Liver (tissue), 9 donors: ENCODE measurements around the gene INPP4B. TPM values are rescaled to one million over a fixed set of nuclear protein-coding genes. Genes with fewer than 3 reads are reported as not detected.

ENCODE experiments used
- DNase-seq: peaks from one replicate; pipeline ENCODE4 v3.0.0-alpha.2; 2017; ENCODE audit warnings: low spot score
- H3K27ac ChIP-seq, 2 donors: one replicate each; pipeline ENCODE4 v1.7.0; 2013; ENCODE audit warnings: inconsistent platforms in 2 of 2, low read length in 2 of 2, control low read depth in 1 of 2, low read depth in 1 of 2, mild to moderate bottlenecking in 1 of 2
- H3K27me3 ChIP-seq, 4 donors: one replicate each; pipeline versions ENCODE4 v1.6.1 to v1.7.0; 2013; ENCODE audit warnings: low read length in 3 of 4, inconsistent platforms in 1 of 4, mild to moderate bottlenecking in 1 of 4, moderate library complexity in 1 of 4; ENCODE audit not compliant: control insufficient read depth in 4 of 4, insufficient read depth in 4 of 4
- H3K36me3 ChIP-seq, 4 donors: one replicate each; pipeline versions ENCODE4 v1.6.1 to v1.7.0; 2013; ENCODE audit warnings: low read length in 3 of 4, mild to moderate bottlenecking in 3 of 4, low read depth in 1 of 4, moderate library complexity in 1 of 4; ENCODE audit not compliant: control insufficient read depth in 4 of 4, insufficient read depth in 3 of 4
- H3K4me1 ChIP-seq, 4 donors: one replicate each; pipeline versions ENCODE4 v1.6.1 to v1.7.0; 2013; ENCODE audit warnings: low read length in 3 of 4, mild to moderate bottlenecking in 3 of 4, moderate library complexity in 1 of 4; ENCODE audit not compliant: control insufficient read depth in 4 of 4, insufficient read depth in 4 of 4
- H3K4me3 ChIP-seq, 3 donors: one replicate each; pipeline versions ENCODE4 v1.6.1 to v1.7.0; 2013; ENCODE audit warnings: low read length in 3 of 3, control low read depth in 1 of 3, low read depth in 1 of 3, mild to moderate bottlenecking in 1 of 3
- H3K9ac ChIP-seq, 2 donors: one replicate each; pipeline ENCODE4 v1.7.0; 2013; ENCODE audit warnings: low read length in 2 of 2, mild to moderate bottlenecking in 2 of 2, moderate library complexity in 2 of 2, control low read depth in 1 of 2, low read depth in 1 of 2
- H3K9me3 ChIP-seq, 4 donors: one replicate each; pipeline versions ENCODE4 v1.6.1 to v1.7.0; 2013; ENCODE audit warnings: low read length in 3 of 4; ENCODE audit not compliant: control insufficient read depth in 4 of 4
- ATF3 ChIP-seq: IDR thresholded peaks from 2 replicates; pipeline ENCODE4 v1.6.1; 2016; ENCODE audit warnings: antibody characterized with exemption
- EGR1 ChIP-seq, 2 donors: IDR thresholded peaks; 2 replicates each; pipeline ENCODE4 v1.6.1; 2016 to 2018; ENCODE audit warnings: antibody characterized with exemption in 2 of 2, low read depth in 2 of 2
- FOXA1 ChIP-seq: IDR thresholded peaks from 2 replicates; pipeline ENCODE4 v1.6.1; 2016; ENCODE audit warnings: antibody characterized with exemption
- FOXA2 ChIP-seq: IDR thresholded peaks from 2 replicates; pipeline ENCODE4 v1.6.1; 2016; ENCODE audit warnings: antibody characterized with exemption
- GABPA ChIP-seq, 2 donors: IDR thresholded peaks in 1 of 2; conservative IDR thresholded peaks in 1 of 2; 2 replicates each; pipeline ENCODE4 v1.6.1; 2016; ENCODE audit warnings: antibody characterized with exemption in 2 of 2, mild to moderate bottlenecking in 1 of 2, moderate library complexity in 1 of 2
- HNF4A ChIP-seq, 2 donors: conservative IDR thresholded peaks; 2 replicates each; pipeline ENCODE4 v1.6.1; 2016; ENCODE audit warnings: antibody characterized with exemption in 2 of 2, mild to moderate bottlenecking in 2 of 2
- HNF4G ChIP-seq: IDR thresholded peaks from 2 replicates; pipeline ENCODE4 v1.6.1; 2016; ENCODE audit warnings: antibody characterized with exemption
- JUND ChIP-seq, 2 donors: IDR thresholded peaks; 2 replicates each; pipeline ENCODE4 v1.6.1; 2016; ENCODE audit warnings: antibody characterized with exemption in 2 of 2
- NR2F2 ChIP-seq: IDR thresholded peaks from 2 replicates; pipeline ENCODE4 v1.6.1; 2016; ENCODE audit warnings: antibody characterized with exemption
- RAD21 ChIP-seq, 2 donors: IDR thresholded peaks; 2 replicates each; pipeline ENCODE4 v1.6.1; 2016; ENCODE audit warnings: antibody characterized with exemption in 2 of 2, mild to moderate bottlenecking in 2 of 2
- REST ChIP-seq: IDR thresholded peaks from 2 replicates; pipeline ENCODE4 v1.6.1; 2016; ENCODE audit warnings: antibody characterized with exemption, mild to moderate bottlenecking
- RXRA ChIP-seq, 2 donors: IDR thresholded peaks; 2 replicates each; pipeline ENCODE4 v1.6.1; 2017 to 2018; ENCODE audit warnings: antibody characterized with exemption in 2 of 2, mild to moderate bottlenecking in 1 of 2
- SP1 ChIP-seq: IDR thresholded peaks from 2 replicates; pipeline ENCODE4 v1.6.1; 2018; ENCODE audit warnings: antibody characterized with exemption, mild to moderate bottlenecking
- TAF1 ChIP-seq: conservative IDR thresholded peaks from 2 replicates; pipeline ENCODE4 v1.6.1; 2016; ENCODE audit warnings: antibody characterized with exemption, mild to moderate bottlenecking
- YY1 ChIP-seq: IDR thresholded peaks from 2 replicates; pipeline ENCODE4 v1.6.1; 2016; ENCODE audit warnings: antibody characterized with exemption, mild to moderate bottlenecking
- ZBTB33 ChIP-seq: IDR thresholded peaks from 2 replicates; pipeline ENCODE4 v1.6.1; 2016; ENCODE audit warnings: antibody characterized with exemption
- WGBS: extraction: QIAGEN DNeasy Blood & Tissue Kit; methylation state at CpG from one replicate; pipeline ENCODE4 v1.1.7; 2013; 5-methylcytosine and 5-hydroxymethylcytosine counted together
- polyA plus RNA-seq, 2 donors: library from polyadenylated mRNA; stranded (reverse) in 1 of 2; unstranded in 1 of 2; fragments of 200-250 nt in 1 of 2; fragments of >200 nt in 1 of 2; fragmentation: Nextera tagmentation in 1 of 2; extraction: Ambion mirVana in 1 of 2; gene quantifications; one replicate each; pipeline versions ENCODE4 v1.2.1 to v1.2.3, GENCODE V29; 2013 to 2015
- total RNA-seq, 2 donors: library from RNA; depleted of rRNA; stranded (reverse); fragments of >200 nt; gene quantifications; one replicate each; pipeline ENCODE4 v1.2.3, GENCODE V29; 2014
- TF ChIP-seq, protein P1 (sequence below): fragments of 150-350 bp; IDR thresholded peaks from 2 replicates; pipeline ENCODE4 v1.5.1; 2017; ENCODE audit warnings: improper control_type of control experiment, low read depth, low read length; ENCODE audit not compliant: missing input control
- TF ChIP-seq, protein P2 (sequence below): IDR thresholded peaks from 2 replicates; pipeline ENCODE4 v1.6.1; 2016; ENCODE audit warnings: antibody characterized with exemption
- donor health status: healthy.
- donor health status: healthy.
- donor health status: healthy.
- donor health status: healthy.
- donor health status: healthy.

The INPP4B gene
- total and polyA plus RNA-seq, 4 donors = 0.43 to 2.8 (median 1.6) TPM

- H3K36me3 ChIP-seq = no peaks in the 10 kb centered on the region
- DNase-seq = no peak
- H3K4me1 ChIP-seq = no peaks in the 10 kb centered on the region
- no peaks in the 10 kb centered on the region for H3K9me3 ChIP-seq
- TF ChIP-seq HNF4A (conservative IDR thresholded peaks at IDR 0.05) = no peak
- TF ChIP-seq JUND (IDR thresholded peaks at IDR 0.05) = no peak
- no peak for TF ChIP-seq ZBTB33
- no peak for TF ChIP-seq FOXA1
- TF ChIP-seq, protein P1, sequence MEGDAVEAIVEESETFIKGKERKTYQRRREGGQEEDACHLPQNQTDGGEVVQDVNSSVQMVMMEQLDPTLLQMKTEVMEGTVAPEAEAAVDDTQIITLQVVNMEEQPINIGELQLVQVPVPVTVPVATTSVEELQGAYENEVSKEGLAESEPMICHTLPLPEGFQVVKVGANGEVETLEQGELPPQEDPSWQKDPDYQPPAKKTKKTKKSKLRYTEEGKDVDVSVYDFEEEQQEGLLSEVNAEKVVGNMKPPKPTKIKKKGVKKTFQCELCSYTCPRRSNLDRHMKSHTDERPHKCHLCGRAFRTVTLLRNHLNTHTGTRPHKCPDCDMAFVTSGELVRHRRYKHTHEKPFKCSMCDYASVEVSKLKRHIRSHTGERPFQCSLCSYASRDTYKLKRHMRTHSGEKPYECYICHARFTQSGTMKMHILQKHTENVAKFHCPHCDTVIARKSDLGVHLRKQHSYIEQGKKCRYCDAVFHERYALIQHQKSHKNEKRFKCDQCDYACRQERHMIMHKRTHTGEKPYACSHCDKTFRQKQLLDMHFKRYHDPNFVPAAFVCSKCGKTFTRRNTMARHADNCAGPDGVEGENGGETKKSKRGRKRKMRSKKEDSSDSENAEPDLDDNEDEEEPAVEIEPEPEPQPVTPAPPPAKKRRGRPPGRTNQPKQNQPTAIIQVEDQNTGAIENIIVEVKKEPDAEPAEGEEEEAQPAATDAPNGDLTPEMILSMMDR = no peak
- no peak for TF ChIP-seq FOXA2
- TF ChIP-seq YY1 = no peak
- no peak for TF ChIP-seq EGR1 (IDR thresholded peaks at IDR 0.05; ENCODE audit: low read depth in 2 of 2)
- no peak for TF ChIP-seq ATF3
- TF ChIP-seq RXRA (IDR thresholded peaks at IDR 0.05) = no peak
- TF ChIP-seq NR2F2 = no peak
- TF ChIP-seq GABPA (IDR thresholded peaks at IDR 0.05 in 1 of 2, conservative IDR thresholded peaks at IDR 0.05 in 1 of 2) = no peak
- TF ChIP-seq HNF4G = no peak
- no peak for TF ChIP-seq TAF1
- TF ChIP-seq RAD21 (IDR thresholded peaks at IDR 0.05) = no peak
- no peak for TF ChIP-seq SP1
- TF ChIP-seq REST = no peak
- TF ChIP-seq, protein P2, sequence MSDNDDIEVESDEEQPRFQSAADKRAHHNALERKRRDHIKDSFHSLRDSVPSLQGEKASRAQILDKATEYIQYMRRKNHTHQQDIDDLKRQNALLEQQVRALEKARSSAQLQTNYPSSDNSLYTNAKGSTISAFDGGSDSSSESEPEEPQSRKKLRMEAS = no peak
- no peaks in the 10 kb centered on the region for H3K27me3 ChIP-seq
- no peak overlapping the region for H3K27ac ChIP-seq
- H3K9ac ChIP-seq = no peak overlapping the region
- no peak overlapping the region for H3K4me3 ChIP-seq
- 86% methylated on average over 4 of the region's 4 CpGs for WGBS
Observed at GRCh38 chr4:142085513-142086292, 760.4 kb downstream of the INPP4B start.
